Adrenal gland (tissue), 5 donors: ENCODE measurements around the gene FCSK.
"Not testable (repeated sequence)": the region's sequence is repeated elsewhere in the genome, so short reads cannot be mapped to it uniquely, and the experiment has no call there.

Experiments
- POLR2A ChIP-seq, 2 donors: fragments of 450-650 bp; IDR thresholded peaks; one replicate each; pipeline ENCODE4 v1.6.1; 2017; ENCODE audit warnings: antibody characterized with exemption in 2 of 2, mild to moderate bottlenecking in 2 of 2, moderate library complexity in 1 of 2
- TF ChIP-seq, protein P1 (sequence below), 6 experiments: fragments of 450-650 bp in 4 of 6; fragments of 200-600 bp in 2 of 6; sonication (generic) in 1 of 6; IDR thresholded peaks; 1 replicate in 5 of 6; 2 replicates in 1 of 6; pipeline versions ENCODE4 v1.5.1 to v1.8.0; 2016 to 2021; ENCODE audit warnings: antibody characterized with exemption in 6 of 6, mild to moderate bottlenecking in 2 of 6, moderate library complexity in 1 of 6
- donor health status: DM: no; HTN: no; CAD: no.

GRCh38 chr16:70406104-70406503, 48.3 kb upstream of the FCSK start:
- TF ChIP-seq, protein P1, sequence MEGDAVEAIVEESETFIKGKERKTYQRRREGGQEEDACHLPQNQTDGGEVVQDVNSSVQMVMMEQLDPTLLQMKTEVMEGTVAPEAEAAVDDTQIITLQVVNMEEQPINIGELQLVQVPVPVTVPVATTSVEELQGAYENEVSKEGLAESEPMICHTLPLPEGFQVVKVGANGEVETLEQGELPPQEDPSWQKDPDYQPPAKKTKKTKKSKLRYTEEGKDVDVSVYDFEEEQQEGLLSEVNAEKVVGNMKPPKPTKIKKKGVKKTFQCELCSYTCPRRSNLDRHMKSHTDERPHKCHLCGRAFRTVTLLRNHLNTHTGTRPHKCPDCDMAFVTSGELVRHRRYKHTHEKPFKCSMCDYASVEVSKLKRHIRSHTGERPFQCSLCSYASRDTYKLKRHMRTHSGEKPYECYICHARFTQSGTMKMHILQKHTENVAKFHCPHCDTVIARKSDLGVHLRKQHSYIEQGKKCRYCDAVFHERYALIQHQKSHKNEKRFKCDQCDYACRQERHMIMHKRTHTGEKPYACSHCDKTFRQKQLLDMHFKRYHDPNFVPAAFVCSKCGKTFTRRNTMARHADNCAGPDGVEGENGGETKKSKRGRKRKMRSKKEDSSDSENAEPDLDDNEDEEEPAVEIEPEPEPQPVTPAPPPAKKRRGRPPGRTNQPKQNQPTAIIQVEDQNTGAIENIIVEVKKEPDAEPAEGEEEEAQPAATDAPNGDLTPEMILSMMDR (IDR thresholded peaks at IDR 0.05), result not testable (repeated sequence)
- TF ChIP-seq POLR2A (IDR thresholded peaks at IDR 0.05), result not testable (repeated sequence)
